HG02943 (cell line): Measurements from ENCODE around the gene MOCS1.

Source experiments
- ATAC-seq: cut with Tn5 transposase; IDR thresholded peaks from one replicate; pipeline ENCODE4 v1.9.1; 2021; ENCODE audit warnings: mild to moderate bottlenecking, low read depth, moderate library complexity; ENCODE audit not compliant: unreplicated experiment

The MOCS1 gene

DNA sequence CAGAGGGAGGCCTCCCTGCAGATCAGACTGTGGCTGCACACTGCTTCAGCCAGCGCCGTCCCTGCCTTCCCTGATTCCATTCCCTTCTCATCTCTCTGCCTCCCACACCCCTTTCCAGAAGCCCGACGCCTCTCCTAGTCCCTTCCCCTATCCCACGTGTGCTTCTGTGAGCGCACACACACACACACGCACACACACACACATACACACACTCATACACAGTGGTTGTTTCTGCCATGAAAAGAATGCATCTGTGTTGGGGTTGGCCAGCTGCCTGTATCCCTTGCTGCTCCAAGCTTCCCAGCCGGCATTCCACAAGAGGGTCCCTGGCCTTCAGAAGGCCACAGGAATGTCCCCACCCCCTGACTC, 51.7 kb downstream of the MOCS1 start:
- ATAC-seq: no peak

DNA sequence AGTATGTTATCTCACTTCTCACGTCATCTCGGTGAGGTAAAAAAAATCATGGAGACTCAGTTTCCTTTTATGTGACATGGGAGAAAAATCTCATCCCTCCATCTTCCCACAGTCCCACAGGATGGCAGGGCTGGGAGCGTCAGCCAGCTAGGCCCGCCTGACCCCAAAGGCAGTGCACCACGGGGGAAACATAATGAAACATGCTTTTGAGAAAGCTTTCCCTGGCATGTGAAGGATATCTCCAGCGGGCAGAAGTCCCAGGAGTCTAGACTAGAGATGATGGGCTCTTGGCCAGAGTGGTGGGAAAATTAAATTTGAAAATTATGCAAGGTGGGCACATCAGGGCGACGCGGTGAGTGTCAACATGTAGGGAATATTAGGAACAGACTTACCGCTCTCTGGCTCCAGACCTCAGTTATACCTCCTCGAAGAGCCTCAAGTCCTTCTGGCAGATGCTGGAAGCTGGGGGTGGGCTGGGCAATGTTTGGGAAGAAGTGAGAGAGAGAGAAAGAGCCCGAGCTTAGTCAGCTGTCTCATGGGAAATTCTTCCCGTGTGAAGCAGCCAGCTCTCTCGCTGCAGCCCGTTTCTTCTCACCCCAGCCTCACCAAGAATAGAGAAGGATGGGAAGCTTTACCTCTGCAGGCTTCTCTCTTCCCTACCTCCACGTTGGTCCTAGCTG, 52.3 kb downstream of the MOCS1 start:
- no peak for ATAC-seq

DNA sequence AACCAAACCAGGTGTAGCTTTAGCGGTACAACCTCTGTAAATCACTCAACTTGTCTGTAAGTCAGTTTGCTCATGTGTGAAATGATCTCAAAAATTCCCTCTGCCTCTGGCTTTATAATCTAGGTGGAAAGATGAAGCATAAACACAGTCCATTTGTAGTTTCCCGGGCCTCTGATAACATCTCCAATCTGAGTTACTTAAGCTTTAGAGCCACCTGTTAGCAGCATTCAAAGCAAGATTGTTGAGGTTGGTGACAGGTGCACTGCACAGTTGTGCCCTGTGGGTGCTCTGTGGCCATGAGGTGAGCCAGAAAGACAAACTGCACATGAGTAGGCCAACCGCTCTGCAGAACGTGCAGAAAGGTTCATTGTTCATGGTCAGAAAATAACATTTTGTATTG, 53.7 kb downstream of the MOCS1 start:
- no peak for ATAC-seq

DNA sequence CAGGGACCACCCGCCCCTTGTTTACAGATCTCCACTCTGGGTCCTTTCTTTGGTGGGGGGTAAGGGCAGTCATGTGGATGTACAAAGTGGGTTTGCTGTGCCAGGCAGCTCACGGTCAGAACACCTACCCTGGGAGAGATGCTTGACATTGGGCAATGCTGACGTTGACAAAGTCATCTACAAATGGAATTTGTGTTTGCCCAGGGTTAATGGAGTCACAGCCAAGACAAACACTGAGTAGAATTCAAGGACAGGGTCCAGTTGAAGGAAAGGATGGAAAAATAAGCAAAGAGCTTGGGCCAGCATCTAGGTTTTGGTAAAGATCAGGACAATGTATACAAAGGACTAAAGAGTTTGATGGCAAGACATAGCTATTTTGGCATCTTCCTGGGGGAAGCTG, 54.7 kb downstream of the MOCS1 start:
- ATAC-seq: no peak

DNA sequence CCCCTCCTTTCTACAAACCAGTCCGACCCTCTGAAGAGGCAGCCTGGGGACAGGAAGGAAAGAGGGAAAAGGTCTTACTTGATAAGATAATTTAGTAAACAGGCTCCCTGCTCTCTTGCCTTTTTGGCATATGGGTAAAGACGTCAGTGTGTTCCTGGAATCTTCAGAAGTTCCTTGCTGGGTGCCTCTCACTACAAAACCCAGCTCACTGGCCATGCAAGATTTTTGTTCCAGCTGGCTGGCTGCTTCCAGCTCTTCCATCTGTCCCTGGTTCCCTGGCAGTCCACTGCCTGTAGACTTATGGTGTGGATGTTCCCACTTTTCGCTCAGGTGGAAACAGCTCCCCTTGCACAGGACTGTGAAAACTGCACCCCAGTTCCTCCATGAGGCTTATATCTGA, 57.4 kb downstream of the MOCS1 start:
- no peak for ATAC-seq

DNA sequence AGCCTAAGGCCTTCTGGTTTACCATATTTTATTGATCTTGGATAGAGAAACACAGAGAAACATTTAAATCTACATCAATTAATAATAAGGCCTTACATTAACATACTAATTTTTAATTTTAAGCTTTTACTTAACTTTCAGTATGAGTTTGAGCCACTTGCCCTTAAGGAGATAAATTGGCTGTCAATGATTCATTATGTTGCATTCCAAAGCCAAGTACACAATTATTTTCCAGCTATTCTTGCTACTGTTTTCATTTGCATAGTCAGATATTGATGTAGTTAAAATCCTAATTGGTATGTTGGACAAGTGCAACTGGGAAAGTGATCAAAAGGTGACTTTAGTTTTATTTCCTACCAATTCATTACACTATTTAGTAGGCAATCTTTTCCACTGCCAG, 58.2 kb downstream of the MOCS1 start:
- ATAC-seq: no peak

DNA sequence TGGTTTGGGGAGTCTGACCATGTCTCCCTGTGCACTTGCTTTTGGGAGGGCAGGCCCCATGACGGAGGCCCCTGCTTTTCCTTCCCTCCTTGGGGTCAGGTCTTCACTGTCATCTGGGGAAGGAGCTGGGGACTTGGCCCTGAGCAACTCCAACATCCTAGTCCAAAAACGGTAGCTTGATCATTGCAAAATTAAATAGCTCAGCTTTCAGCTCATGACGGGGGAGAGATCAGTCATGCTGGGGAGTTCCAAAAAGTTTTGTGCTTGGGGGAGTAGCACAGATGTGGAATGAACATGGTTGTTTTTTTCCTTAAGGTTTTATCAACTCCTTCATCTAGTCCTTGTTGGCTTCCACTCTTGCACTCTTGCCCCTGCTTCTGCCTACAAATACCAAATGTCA, 60.8 kb downstream of the MOCS1 start:
- no peak for ATAC-seq

DNA sequence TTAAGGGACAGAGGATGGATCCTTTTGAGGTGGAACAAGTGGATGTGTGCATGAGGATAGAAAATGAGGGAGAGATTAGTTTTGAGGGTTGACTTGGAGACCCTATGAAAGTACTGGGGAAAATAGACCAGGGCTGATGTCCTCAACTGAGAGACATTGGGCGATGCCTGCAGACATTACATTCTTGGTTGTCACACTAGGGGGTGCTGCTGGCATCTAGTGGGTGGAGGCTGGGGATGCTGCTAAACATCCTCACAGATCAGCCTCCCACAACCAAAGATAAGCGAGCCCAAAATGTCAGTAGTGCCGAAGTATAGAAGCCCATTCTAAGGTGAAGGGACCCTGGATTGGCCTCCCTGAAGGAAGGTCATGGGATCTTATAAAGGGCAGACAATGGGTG, 63.3 kb downstream of the MOCS1 start:
- no peak for ATAC-seq

DNA sequence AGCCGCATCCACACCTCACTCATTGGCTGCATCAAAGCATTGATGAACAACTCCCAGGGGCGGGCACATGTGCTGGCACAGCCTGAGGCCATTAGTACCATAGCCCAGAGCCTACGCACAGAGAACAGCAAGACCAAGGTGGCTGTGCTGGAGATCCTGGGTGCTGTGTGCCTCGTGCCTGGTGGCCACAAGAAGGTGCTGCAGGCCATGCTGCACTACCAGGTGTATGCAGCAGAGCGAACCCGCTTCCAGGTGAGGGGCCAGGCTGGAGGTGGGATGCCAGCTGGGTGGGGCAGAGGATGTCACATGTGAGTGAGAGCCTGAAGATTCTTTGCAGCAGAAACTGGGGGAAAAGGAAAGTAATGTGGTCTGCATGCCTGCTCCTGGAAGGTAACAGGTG, 66.7 kb downstream of the MOCS1 start:
- ATAC-seq: no peak

DNA sequence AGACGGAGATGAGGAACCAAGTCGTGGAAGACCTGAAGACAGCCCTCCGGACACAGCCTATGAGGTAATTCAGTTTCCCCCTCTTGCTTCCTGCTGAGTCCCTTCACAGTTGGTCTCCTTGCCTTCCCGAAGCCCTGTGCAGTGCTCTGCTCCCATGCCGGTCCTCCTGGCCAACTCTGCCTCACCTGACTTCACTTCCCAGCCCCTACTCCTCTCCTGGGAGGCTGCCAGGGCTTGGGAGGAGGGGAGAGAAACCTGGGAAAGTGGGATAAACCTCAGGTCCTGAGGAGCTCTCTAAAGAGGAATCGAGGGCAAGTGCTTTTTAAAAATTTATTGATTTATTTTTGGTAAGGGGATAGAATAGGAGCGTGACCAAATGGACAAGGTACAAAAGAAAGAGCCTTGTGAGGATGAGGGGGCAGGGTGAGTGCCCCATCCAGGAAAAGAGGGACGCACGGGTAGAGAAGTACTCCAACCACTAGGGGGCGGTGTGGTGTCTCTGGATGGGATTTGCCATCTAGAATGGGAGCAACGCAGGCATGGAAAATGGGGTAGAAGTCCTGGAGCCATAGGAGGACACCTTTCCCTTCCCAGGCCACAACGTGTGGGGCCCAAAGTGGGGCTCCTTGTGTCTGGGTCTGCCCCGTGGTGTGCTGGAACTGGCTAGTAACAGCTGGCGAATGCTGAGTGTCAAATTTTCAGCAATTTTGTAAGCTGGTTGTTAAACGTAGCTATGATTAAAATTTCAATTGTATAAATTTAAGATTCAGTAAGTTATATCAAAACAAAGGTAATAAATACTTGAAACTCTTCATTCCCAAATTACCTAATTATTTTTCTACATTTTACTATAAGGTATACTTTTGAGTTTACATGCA, 69.0 kb downstream of the MOCS1 start:
- no peak for ATAC-seq

DNA sequence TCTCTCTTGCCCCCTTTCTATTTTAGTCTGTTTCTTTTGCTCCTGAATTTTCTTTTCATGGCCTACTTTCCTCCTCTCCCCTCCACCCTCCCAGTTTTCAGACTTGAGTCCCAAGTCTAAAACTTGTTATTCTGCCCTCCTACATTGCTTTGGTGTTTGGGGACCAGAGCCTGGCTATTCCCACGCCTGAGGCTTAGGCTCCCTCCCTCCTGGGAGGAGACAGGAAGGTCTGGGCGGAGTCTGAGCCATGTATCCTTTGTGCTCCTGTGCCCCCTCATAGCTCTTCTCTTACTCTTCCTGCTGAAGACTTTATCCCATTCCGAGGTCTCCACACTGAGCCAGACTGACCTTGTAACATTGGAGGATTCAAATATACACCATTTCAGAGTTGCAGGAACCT, 72.6 kb downstream of the MOCS1 start:
- ATAC-seq: no peak

DNA sequence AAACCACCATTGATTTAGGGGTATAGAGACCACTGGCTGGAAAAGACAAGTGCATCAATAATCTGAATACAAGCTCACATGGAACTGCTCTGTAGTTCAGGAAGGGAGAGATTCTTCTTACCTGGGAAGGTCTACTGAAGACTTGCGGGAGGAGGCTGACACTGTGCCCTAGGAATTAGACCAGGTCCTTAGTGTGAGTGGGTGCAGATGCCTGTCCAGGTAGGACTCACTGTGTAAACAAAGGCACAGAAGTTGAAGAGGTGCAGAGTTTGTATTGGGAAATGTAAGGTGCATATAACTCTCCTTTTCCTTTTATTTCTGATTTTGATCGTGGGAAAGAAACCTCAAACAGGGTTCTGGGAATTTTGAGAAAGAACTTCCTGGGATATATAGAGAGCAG, 75.2 kb downstream of the MOCS1 start:
- no peak for ATAC-seq

DNA sequence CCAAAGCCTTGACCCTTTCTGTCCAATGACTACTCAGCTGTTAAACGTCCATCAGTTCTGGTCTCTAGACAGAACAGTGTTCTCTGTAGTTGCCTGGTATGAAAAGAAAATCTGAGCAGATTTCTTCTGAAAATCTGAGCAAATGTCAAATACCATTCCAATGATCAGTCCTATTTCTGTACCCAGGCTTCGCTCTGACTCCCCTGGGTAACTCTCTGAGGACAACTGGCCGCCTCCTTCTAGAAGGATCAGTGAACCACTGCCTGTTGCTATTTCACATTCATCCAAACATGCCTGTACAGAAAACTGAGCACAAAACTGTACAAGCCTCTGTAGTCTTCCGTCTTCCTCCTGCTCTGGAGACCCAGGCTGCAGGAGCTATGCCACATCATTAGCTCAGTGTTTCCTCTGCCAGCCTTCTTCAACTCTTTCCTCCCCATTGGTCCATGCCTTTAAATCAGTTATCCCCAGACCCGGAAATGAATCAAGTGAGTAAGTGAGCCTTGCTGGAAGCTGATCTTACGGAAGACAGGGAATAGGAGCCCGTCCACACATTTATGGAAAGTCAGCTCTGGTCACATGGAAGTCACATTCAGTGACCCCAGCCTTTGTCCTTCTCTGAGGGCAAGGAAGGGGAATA, 78.8 kb downstream of the MOCS1 start:
- no peak for ATAC-seq
